Urothelium cell line (cell line): ENCODE results near the gene FOXD1.
"Not testable (repeated sequence)": the region's sequence is repeated elsewhere in the genome, so short reads cannot be mapped to it uniquely, and the experiment has no call there.

Experiments
- DNase-seq: peaks from one replicate; pipeline ENCODE4 v3.0.0; 2011; ENCODE audit warnings: low spot score, mixed read lengths
- FAIRE-seq: peaks from 2 replicates; lab custom pipeline; 2011; peaks lifted over from hg19 to GRCh38; lab: Jason Lieb, UNC

FOXD1 gene

GRCh38 chr5:73448463-73449136 is at the start of gene FOXD1:
TSS of gene FOXD1 (minus strand) at chr5:73448777. CDS start at chr5:73448362, 415 bp downstream.
- FAIRE-seq (peak; percentile 76), DNase-seq (peak; percentile 89)

- no peak for FAIRE-seq
- DNase-seq: no peak
Observed at GRCh38 chr5:73497497-73498056, 49.0 kb upstream of the FOXD1 start.

DNA sequence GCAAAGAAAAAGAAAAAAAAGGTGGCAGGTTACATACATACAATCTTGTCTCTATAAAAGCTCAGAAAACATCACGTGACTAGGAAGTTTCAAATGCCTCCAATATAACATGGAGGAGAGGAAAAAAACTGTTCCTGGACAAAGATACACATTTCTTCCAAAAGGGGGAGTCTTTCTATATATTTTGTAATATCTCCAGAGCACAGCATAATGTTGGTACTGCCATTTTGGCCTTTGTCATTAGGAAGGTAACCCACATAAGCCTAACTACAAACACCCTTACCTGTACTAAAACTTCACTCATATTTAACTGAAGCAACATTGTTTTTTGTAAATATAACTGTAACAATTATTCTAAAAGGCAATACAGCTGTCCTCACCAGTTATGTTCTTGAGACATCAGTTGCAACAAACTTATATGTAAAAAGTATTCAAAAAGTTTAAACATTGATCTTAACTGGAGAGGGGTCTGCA is 48.4 kb upstream of the FOXD1 start:
- FAIRE-seq (no peak), DNase-seq (peak; percentile 58)

DNA sequence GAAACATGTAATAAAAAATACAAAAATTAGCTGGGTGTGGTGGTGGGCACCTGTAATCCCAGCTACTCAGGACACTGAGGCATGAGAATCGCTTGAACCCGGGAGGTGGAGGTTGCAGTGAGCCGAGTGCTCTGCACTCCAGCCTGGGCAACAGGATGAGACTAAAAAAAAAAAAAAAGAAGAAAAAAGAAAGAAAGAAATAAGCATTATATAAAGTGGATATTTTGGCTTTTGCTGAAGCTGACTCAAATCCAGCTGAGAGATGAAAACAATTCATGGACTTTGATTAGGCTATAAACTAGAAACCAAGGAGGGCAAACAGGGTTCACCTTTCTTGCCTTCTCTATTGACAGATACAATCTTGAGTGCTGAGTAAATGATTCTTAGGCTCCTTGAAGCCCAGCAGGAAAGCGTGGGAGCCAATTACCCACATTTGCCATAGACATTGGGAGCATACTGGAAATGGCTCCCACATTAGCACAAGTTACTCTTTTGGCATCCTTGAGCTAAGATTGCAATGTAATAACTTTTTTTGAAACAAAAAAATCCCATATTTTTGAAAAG is 47.3 kb upstream of the FOXD1 start:
- DNase-seq (no peak), FAIRE-seq (no peak)

- no peak for FAIRE-seq
- DNase-seq: no peak
Observed at GRCh38 chr5:73494721-73495120, 46.1 kb upstream of the FOXD1 start.

DNA sequence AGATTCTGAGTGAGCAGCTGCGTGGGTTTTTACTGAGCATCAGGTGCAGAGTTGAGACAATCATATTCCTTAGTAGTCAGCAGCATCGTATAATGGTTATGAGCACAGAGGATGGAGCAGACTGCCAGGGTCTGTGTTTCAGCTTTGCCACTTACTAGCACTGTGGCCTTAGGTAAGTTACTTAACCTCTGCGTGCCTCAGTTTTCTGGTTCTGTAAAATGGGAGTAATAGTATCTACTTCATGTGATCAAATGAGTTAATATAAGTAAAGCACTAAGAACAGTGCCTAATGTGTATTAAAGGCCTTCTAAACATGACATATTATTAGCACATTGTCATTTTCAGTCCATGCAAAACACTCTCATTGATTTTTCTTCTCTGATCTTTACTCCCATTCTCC is 44.8 kb upstream of the FOXD1 start:
- DNase-seq (no peak), FAIRE-seq (no peak)

GRCh38 chr5:73491155-73491554 is 42.6 kb upstream of the FOXD1 start:
- FAIRE-seq: no peak

GRCh38 chr5:73490088-73490487 is 41.5 kb upstream of the FOXD1 start:
- FAIRE-seq: no peak

More at GRCh38 chr5:73491155-73491554, 42.6 kb upstream of the FOXD1 start:
- no peak for DNase-seq

GRCh38 chr5:73488806-73489205 is 40.2 kb upstream of the FOXD1 start:
- FAIRE-seq: peak; percentile 9

More at GRCh38 chr5:73490088-73490487, 41.5 kb upstream of the FOXD1 start:
- no peak for DNase-seq

GRCh38 chr5:73487815-73488214 is 39.2 kb upstream of the FOXD1 start:
- FAIRE-seq (no peak), DNase-seq (no peak)

More at GRCh38 chr5:73488806-73489205, 40.2 kb upstream of the FOXD1 start:
- DNase-seq: no peak

GRCh38 chr5:73487257-73487656 is 38.7 kb upstream of the FOXD1 start:
- FAIRE-seq, DNase-seq: not testable (repeated sequence)

DNA sequence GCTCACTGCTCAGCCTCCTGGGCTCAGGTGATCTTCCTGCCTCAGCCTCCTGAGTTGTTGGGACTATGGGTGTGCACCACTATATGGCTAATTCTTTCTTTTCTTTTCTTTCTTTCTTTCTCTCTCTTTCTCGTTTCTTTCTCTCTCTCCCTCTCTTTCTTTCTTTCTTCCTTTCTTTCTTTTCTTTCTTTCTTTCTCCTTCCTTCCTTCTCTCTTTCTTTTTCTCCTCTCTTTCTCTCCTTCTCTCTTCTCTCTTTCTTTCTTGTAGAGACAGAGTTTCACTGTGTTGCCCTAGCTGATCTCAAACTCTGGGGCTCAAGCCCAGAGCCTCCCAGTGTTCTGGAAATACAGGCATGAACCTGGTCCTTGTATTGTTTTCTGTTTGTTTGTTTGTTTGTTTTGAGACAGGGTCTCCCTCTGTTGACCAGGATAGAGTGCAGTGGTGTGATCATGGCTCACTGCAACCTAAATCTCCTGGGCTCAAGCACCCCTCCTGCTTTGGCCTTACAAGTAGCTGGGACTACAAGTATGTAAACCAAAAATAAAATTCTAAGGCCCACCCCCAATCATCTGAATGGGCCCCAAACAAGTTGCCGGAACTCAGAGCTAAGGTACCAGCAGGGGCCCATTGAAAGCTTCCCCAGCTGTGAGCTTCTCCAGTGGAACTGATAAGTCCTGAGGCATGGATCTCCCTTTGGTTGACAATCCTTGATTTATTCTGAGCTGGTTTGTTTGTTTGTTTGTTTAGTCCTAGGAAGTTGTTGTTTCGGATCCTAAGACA is 37.7 kb upstream of the FOXD1 start:
- no peak for FAIRE-seq
- no peak for DNase-seq

- no peak for DNase-seq
- no peak for FAIRE-seq
Observed at GRCh38 chr5:73485715-73486114, 37.1 kb upstream of the FOXD1 start.

GRCh38 chr5:73484511-73484910 is 35.9 kb upstream of the FOXD1 start:
- FAIRE-seq (no peak), DNase-seq (no peak)

DNA sequence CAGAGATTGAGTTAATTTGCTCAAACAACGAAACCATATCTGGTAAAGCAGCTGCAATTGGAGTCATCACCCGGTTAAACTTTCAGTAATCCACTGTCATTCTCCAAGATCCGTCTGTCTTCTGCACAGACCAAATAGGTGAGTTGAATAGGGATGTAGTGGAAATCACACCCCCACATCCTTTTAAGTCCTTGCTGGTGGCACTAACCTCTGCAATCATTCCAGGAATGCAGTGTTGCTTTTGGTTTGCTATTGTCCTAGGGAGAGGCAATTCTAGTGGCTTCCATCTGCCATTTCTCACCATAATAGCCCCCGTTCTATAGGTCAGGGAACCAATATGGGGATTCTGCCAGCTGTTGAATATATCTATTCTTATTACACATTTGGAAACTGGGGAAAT is 35.1 kb upstream of the FOXD1 start:
- FAIRE-seq (no peak), DNase-seq (no peak)

DNA sequence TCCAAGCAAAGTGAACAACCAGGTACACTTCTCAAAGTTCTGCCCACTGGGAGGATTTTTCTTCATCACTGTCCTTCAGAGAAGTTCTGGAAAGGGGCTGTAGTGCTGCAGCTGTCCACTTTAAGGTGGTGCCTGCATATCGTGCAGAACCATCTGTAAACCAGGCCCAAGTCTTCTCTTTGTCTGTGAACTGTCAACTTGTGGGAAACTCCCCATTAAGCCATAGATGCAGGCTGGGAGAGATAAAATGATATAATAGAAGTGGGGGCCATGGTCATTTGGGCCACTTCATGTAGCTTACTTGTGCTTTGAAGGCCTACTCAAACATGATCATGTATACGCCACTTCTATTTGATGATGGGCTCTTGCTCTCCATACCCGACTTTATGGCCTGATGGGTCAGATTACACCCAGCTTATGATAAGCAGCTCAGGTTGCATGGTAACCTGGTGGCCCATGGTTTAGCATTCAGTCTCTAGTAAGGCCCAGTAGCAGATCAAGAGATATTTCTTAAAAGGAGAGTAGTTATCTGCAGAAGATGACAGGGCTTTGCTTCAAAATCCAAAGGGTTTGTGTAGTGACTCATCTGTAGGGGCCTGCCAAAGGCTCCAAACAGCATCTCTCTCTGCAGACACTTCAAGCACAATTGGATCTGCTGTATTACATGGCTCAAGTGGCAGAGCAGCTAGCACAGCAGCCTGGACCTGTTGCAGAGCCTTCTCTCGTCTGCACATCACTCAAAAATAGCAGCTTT is 34.0 kb upstream of the FOXD1 start:
- no peak for DNase-seq
- no peak for FAIRE-seq

DNA sequence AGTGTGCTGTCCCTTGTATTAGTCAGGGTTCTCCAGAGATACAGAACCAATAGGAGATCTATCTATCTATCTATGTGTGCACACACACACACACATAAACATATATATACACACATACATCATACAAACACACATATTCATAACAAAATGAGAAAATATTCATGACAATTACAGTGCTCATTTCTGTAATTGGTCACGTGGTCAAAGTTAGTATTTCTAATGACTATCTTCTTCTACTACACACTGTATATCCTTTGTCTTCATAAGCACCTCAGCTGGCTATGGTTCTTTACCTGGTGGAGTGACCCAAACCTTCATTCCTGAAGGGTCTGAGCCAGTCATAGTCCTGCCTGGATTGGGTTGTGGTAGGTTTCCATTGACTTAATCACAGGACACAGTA is 31.9 kb upstream of the FOXD1 start:
- no peak for FAIRE-seq
- no peak for DNase-seq

DNA sequence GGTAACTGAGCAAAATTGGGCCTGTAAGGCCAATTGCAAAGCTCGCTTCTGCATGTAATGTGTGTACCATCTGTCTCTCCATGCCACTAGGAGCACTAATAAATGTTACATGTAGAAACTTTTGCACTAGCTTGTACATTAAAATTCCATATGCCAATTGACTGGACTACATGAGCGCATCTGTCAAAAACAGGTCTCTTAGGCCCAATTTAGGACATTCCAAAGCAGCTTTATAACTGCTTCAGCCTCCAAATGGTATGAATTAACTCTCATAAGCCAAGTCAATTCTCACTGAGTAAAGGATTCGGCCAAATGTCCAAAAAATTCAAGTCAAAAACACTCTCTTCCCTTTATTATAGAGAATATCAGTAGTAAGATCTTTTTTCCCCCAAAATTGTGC is 23.5 kb upstream of the FOXD1 start:
- DNase-seq (no peak), FAIRE-seq (no peak)

- FAIRE-seq (no peak), DNase-seq (no peak)
Observed at GRCh38 chr5:73471654-73472053, 23.1 kb upstream of the FOXD1 start.

- DNase-seq: no peak
- FAIRE-seq: no peak
Observed at GRCh38 chr5:73469878-73470277, 21.3 kb upstream of the FOXD1 start.

GRCh38 chr5:73468638-73469037 is 20.1 kb upstream of the FOXD1 start:
- DNase-seq, FAIRE-seq: not testable (repeated sequence)
